T-helper 1 cell treated with Interleukin-12 subunit alpha and Interleukin-12 subunit beta and Interleukin-4 antibody, amounts not matched to agents 30 ng/mL and 1 ng/mL, for 36 hours (primary cell): ENCODE measurements around the gene CD151. TPM values are rescaled to one million over a fixed set of nuclear protein-coding genes. Genes with fewer than 3 reads are reported as not detected.

ENCODE experiments used
- intact Hi-C: fragments of 100-400 bp; cut with micrococcal nuclease; formaldehyde crosslinking; loops from one replicate; pipeline ENCODE4 v1.15.1; 2024
- total RNA-seq: library from RNA; stranded (reverse); gene quantifications from 2 replicates; pipeline ENCODE4 v1.2.3, GENCODE V29; 2022

CD151 gene
- 24.6 and 24.7 TPM in 2 replicates for total RNA-seq

- intact Hi-C loops, result loop anchor here (1.0 kb wide), 1 partner anchor 10 kb away; the partner anchor contains the start of genes POLR2L and TSPAN4
Observed at GRCh38 chr11:832529-833113, at the start of gene CD151. Gene CD151 (plus strand): TSS chr11:832952. CDS start chr11:836070, 3,118 bp downstream.

- intact Hi-C loops, result no loop called here
Observed at GRCh38 chr11:783581-784015, 49.2 kb upstream of the CD151 start.

- intact Hi-C loops, result no loop called here
Observed at GRCh38 chr11:786235-787083, 46.3 kb upstream of the CD151 start.

GRCh38 chr11:787084-787675 is 45.6 kb upstream of the CD151 start:
- intact Hi-C loops, result no loop called here

- intact Hi-C loops, result no loop called here
Observed at GRCh38 chr11:788009-788640, 44.6 kb upstream of the CD151 start.

GRCh38 chr11:788953-789940 is 43.5 kb upstream of the CD151 start:
- intact Hi-C loops, result no loop called here

- intact Hi-C loops, result no loop called here
Observed at GRCh38 chr11:789943-790342, 42.8 kb upstream of the CD151 start, which contains the start of gene CEND1. Gene CEND1 (minus strand): TSS chr11:790090. CDS start chr11:788576, 1,514 bp downstream.

- intact Hi-C loops, result no loop called here
Observed at GRCh38 chr11:790721-791564, 41.8 kb upstream of the CD151 start.

GRCh38 chr11:791658-792534 is 40.9 kb upstream of the CD151 start:
- intact Hi-C loops, result no loop called here

GRCh38 chr11:792535-792821 is 40.3 kb upstream of the CD151 start:
- intact Hi-C loops, result no loop called here

GRCh38 chr11:792873-793272 is 39.9 kb upstream of the CD151 start:
- intact Hi-C loops, result no loop called here

GRCh38 chr11:793556-793955 is 39.2 kb upstream of the CD151 start:
- intact Hi-C loops, result no loop called here

GRCh38 chr11:794013-794765 is 38.6 kb upstream of the CD151 start:
- intact Hi-C loops, result no loop called here

GRCh38 chr11:794766-795633 is 37.8 kb upstream of the CD151 start:
- intact Hi-C loops, result loop anchor here (5.0 kb wide), 1 partner anchor 588 kb away; the partner anchor contains the start of genes BET1L and RIC8A

GRCh38 chr11:795634-796564 is 36.9 kb upstream of the CD151 start:
- intact Hi-C loops, result loop anchor here (1.0 to 5.0 kb wide), 12 partner anchors 9 to 589 kb away; partner anchors contain the start of genes BET1L, DEAF1, GATD1 and HRAS
